Measurements from ENCODE around the gene CRABP1.
A peak's percentile ranks its signal among the peaks of the same experiment; 100 is the strongest.

CRABP1 gene

GRCh38 chr15:78340231-78341056 lies at the start of gene CRABP1:
TSS of gene CRABP1 (plus strand) at chr15:78340353. CDS start at chr15:78340429, 76 bp downstream.
- DNase-seq (ENCODE audit: low read depth): no peak

DNA sequence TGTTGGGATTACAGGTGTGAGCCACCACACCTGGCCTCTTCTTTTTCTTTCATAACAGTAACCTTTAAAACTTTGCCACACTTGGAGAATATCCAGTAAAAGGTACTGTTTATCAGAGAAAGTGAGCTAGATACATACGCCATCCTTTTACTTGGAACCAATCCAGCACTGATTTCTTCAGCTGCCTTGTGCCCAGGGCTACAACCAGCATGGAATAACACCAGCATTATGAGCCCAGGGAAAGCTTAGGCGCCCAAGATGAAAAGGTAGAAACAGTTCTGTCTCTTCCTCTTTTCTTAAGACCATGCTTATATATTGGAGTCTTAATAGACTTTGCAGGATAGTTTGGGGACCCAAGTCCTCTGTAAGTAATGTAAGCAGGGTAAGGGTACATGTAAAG lies 49.1 kb upstream of the CRABP1 start:
- DNase-seq (ENCODE audit: low read depth): no peak

DNA sequence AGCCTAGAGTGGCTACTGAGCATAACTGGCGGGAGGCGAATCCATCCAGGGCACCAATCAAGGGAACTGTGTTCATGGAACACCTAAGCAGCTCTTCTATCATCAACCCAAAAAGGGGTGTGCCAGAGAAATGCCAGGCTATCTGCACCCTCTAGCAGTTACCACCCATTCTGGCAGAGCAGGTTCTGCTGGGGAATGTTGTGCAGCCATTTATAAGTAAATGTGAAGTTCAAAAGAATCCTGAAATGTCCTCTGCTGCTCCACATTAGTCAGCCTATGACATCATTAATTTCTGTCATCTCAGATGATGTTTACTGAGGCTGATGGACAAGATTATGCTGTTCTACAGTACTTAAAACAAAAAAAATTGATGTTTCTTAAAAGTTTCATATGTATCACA lies 48.5 kb upstream of the CRABP1 start:
- no peak for DNase-seq (ENCODE audit: low read depth)

GRCh38 chr15:78292219-78292618 lies 47.9 kb upstream of the CRABP1 start:
- DNase-seq (ENCODE audit: low read depth): no peak

DNA sequence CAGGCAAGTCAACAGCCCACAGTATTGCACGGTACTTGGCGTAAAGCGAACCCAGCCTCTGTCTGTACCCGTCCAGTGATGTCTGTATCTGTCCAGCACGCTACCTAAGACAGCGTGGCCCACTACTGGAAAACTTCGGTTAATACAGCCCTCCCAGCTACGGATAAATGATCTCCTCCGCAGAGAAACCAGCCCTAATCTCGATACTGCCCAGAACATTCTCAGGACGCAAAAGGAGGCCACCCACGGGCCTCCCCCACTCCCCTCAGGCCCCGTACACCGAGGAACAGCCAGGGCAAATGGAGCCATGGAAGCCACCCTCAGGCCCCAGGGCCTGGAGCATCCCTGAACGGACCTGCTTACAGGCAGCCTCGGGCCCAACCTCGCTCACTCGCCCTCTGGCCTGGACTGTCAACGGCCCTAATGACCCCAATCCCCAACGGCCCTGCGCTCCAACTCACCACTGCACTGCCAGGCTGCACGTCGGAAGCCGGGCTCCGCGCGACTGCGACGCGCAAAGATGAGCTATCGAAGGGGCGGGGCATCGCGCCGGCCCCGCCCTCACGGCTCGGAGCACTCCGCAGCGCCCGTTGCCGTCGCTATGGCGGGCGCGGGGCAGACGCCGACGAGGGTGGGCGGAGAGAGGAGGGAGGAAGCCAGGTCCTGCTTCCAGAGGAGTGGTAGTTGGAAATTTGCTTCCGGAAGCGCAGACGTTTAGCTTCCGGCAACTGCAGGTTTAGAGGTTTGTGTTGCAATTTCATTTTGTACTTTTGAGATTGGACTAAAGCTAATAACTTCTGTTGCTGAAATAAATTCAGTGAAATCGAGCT lies 40.8 kb upstream of the CRABP1 start, which contains the start of gene SKIC8:
SKIC8 (minus strand) TSS at position 509 of the 830 bp plus-strand sequence. CDS start 3,923 bp downstream, outside the sequence.
- peak; percentile 55 for DNase-seq (ENCODE audit: low read depth)

- DNase-seq (ENCODE audit: low read depth): no peak
Measured at GRCh38 chr15:78301326-78301725, 38.8 kb upstream of the CRABP1 start.

GRCh38 chr15:78301828-78302227 lies 38.3 kb upstream of the CRABP1 start:
- no peak for DNase-seq (ENCODE audit: low read depth)

DNA sequence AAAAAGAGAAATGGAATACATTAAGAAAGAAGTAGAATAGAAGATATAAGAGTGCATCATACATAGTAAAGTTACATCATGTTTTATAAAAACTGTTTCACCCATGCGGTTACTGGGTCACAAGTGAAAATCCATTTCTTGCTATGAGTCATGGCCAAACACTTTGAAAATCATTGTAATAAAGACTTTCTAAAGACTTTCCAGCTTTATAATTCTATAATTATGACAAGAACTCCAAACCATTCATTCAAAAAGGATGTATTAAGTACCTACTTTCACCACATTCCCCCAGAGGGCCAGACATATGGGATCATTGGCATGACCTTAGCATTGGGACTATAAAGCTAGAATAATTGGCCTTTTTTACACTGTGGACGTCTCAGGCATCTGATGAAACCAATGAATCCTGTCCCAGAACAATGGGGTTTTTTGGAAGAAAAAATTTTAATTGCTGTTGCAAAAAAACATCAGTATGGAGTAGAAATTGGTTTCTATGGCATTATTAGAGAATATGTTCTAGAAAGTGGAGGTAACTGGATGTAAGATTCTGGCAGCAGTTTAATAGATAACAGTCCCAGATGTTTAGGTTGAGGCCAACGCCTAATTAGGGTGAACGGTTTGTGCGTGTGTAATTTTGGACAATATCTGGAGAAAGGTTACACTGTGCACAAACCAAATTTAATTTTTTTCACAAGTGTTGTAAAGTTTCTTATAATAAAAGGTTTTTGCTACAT lies 37.4 kb upstream of the CRABP1 start:
- DNase-seq (ENCODE audit: low read depth): peak; percentile 94

DNA sequence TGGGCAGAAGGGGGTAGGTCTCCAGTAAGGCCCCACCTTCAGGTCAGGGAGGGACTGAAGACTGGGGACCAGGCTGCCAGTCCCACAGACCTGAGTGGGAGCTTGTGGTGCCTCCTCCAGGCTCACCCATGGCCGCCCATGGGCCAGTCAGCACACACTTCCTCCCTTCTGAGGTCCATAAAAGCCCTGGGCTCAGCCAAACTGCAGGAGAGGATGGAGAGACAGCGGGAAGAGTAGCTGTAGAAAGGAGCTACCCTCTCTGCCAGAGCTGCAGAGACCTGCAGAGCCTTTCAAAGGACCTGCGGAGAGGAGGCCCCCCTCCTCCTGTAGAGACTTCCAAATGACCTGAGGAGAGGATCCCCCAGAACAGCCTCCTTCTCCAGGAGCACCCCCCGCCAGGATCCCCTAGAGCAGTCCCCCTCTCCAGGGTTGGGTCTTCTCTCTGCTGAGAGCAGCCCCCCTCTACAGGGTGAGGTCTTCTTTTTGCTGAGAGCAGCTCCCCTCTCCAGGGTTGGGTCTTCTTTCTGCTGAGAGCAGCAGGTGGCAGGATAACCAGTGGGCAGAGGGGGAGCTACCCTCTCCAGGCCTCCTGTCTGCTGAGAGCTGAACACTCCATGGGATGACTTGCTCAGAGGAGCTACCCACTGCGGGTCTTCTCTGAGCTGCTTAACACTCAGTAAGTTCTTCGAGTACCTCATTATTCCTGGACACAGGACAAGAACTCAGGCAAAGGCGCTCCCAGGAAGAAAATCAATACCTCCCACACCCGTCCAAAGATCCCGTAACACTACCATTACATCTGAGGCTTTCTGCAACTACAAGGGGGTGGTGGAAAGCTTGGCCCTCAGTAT lies 35.7 kb upstream of the CRABP1 start:
- DNase-seq (ENCODE audit: low read depth): no peak

DNA sequence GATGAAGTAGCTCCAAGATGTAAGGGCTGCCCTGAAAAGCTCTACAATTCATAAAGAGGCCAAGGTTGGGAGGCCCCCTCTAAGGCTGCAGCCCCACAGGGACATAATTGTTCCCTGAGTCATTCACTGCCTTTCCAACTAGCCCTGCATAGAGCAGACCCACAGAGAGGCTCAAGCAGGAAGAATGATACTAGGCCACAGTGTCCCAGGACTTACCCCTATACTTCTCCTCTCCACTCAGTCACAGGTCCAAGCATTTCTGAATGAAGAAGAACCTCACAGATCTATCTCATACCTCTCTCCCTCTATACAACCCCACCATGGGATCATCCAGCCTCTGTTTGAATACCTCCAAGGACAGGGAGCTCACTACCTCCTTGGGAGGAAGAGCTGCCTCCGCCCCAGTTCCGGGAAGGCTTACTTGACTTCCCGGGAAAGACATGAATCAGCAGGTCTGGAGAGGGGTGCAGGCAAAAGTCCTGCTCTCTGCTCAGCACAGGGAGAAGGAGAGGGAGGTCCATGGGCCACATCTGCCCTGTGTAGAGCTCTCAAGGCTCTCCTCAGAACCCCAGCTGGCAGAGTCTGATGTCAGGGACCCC lies 33.9 kb upstream of the CRABP1 start:
- peak; percentile 21 for DNase-seq (ENCODE audit: low read depth)

- DNase-seq (ENCODE audit: low read depth): no peak
Measured at GRCh38 chr15:78307976-78308375, 32.2 kb upstream of the CRABP1 start.

- no peak for DNase-seq (ENCODE audit: low read depth)
Measured at GRCh38 chr15:78308422-78309032, 31.6 kb upstream of the CRABP1 start.

GRCh38 chr15:78311292-78311691 lies 28.9 kb upstream of the CRABP1 start:
- DNase-seq (ENCODE audit: low read depth): no peak

DNA sequence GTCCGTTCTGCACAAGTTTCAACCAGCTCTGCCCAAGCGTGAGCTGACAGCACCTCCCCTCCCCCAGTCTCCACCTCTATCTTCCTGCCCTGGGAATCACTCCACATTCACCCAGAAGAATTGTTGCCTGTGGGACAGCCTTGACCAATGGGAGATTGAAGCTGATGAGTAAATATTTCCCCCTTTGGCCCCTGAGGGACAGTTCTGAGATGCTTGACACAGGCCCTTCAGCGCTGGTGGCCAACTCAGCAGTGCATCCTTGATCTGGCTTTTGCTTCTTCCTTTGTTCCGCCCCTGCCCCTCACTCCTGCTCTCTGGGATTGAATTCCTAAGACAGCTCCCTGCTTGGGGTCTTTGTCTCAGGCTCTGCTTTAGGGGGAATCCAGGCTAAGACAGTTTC lies 27.6 kb upstream of the CRABP1 start:
- no peak for DNase-seq (ENCODE audit: low read depth)

DNA sequence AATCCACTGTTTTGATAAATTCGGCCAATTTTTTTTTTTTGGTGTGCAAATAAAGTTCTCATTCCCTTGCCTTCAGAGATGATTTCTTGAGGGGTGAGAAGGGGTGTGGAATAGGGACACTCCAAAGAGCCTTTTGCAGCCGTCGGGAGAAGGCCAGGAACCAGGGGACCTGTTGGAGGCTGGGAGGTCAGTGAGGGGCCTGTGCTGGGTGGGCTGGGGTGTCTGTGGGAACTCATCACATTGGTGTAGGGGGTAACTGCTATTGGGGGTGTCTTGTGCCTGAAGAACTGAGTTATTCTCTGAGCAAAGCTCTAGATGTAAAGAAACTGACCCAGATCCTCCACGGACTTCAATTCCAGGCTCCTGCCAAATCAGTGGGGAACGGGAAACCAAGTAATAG lies 27.2 kb upstream of the CRABP1 start:
- DNase-seq (ENCODE audit: low read depth): no peak

- no peak for DNase-seq (ENCODE audit: low read depth)
Measured at GRCh38 chr15:78313383-78313782, 26.8 kb upstream of the CRABP1 start.

DNA sequence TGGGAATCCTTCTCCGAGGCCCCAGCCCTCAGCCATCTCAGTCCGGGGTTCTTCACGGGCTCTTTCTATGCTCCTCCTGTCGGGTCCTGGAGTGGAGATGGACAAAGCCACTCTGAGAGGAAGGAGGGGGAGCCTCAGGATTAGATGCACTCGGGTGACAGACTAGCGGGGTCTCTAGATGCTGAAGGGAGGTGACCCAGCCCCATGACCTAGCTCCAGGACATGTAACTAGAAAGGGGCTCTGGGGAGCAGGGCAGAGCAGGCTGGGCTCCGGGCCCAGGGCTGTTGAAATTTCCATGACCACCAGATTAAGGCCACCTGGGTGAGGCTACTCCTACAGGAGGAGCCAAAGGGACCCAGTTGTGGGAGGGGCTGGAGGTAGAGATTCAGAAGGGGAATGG lies 26.0 kb upstream of the CRABP1 start:
- no peak for DNase-seq (ENCODE audit: low read depth)

DNA sequence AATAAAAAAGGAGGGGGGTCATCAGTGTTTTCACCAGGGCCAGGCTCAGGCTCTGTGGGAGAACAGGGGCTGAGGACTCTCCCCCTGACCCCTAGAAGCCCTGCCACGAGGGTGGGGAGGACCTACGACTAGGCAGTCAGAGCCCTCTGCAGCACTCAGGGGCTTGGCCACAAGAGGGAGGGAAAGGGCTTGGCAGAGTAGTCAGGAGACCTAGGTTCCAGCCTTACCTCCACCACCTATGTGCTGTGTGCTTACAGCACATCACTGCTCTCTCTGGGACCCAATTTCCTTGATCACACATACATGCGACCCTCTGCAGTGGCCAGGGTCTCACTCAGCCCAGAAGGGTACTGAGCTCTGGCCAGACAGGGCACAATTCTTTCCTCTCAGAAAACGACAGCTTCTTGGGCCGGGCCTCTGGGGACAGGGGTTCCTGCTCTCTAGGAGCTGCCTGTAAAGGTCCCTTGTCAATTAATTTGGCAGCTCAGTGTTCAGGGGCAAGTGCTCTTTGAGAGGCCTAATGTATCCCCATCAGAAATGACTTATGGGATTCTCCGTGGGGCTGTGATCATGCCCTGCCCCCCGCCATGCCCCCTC lies 24.4 kb upstream of the CRABP1 start:
- no peak for DNase-seq (ENCODE audit: low read depth)

GRCh38 chr15:78316283-78317083 lies 23.7 kb upstream of the CRABP1 start:
- DNase-seq (ENCODE audit: low read depth): no peak
